Fibroblast of peridontal ligament (primary cell): Measurements from ENCODE around the gene MBD3L5.
A peak's percentile ranks its signal among the peaks of the same experiment; 100 is the strongest.
"Not testable (repeated sequence)": the region's sequence is repeated elsewhere in the genome, so short reads cannot be mapped to it uniquely, and the experiment has no call there.

Experiments
- DNase-seq: peaks from one replicate; pipeline ENCODE4 v3.0.0-alpha.2; 2010; ENCODE audit errors: extremely low read depth

The MBD3L5 gene

DNA sequence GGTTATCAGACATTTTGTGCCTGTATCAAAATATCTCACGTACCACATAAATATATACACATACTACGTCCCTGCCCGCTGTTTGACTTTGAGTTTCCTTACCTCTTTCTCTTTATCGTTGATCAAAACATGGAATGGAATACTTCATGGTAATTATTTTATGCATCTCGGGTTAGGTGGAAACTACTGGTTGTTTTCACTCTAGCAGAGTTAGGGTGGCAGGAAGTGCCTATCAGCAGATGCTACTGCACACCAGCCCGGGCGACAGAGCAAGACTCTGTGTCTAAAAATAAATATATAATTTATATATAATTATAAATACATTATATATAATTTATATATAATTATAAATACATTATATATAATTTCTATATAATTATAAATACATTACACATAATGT lies 22.5 kb downstream of the MBD3L5 start:
- not testable (repeated sequence) for DNase-seq

DNA sequence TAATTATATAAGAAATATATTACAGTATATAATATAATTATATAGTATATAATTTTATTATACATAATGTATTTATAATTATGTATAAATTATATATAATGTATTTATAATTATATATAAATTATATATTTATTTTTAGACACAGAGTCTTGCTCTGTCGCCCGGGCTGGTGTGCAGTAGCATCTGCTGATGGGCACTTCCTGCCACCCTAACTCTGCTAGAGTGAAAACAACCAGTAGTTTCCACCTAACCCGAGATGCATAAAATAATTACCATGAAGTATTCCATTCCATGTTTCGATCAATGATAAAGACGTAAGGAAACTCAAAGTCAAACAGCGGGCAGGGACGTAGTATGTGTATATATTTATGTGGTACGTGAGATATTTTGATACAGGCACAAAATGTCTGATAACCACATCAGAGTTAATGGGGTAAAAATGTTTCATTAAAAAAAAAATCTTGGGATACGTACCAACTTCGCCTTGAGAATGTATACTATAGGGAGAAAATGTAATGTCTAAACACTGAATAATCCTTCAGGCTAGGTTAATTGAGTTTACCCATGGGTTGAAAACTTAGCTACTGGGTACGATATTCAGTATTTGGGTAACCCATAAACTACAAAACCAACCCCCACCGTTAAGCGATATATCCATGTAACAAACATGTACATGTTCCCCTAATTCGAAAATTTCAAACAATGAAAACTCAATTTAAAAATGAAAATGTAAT lies 24.4 kb downstream of the MBD3L5 start:
- not testable (repeated sequence) for DNase-seq

DNA sequence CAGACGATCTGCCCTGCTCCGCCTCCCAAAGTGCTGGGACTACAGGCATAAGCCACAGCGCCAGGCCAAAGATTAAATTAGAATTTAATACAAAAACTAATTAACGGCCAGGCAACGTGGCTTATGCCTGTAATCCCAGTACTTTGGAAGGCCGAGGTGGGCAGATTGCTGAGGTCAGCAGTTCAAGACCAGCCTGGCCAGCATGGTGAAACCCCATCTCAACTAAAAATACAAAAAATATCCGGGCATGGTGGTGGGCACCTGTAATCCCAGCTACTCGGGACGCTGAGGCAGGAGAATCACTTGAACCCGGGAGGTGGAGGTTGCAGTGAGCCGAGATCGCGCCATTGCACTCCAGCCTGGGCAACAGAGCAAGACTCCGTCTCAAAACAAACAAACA lies 25.3 kb downstream of the MBD3L5 start:
- not testable (repeated sequence) for DNase-seq

DNA sequence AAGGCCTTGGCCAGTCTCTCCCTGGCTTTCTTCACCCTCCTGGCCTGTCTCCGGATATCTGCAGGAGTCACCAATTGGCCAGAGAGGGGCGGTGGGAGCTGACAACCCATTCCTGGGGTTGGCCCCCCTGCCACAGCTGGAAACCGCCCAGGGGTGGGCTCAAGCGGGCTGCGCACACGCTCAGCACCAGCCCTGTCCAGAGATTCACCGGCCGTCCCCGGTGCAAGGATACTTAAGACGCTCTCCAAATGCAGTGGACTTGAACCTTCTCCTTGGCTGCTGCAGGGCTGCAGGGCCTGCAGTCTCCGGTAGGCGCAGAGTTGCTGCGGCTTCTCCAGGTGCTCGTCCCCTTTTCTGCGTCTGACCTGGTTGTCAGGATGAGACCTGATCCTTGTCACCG lies 26.0 kb downstream of the MBD3L5 start:
- not testable (repeated sequence) for DNase-seq

DNA sequence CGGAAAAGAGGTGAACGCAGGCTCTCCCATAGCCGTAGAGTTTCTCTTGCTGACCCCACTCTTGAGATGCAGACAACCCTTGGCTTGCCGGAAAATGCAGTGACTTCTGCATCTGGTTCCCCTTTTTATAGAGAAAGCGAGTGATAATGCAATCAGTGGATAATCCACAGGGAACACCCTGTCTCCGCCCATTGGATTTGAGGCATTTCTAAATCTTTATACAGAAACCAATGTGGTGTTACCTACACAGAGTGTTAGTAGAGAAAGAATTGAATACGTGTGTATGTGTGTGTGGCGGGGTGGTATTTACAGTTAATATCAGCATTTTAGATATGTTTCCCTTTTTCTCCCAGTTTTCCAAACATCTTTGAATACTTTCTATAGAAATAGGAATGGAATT lies 28.2 kb downstream of the MBD3L5 start, which contains the start of gene MBD3L3:
Gene MBD3L3 (minus strand): TSS at position 101 of the 400 bp plus-strand sequence. CDS start 71 bp downstream, at position 30.
- not testable (repeated sequence) for DNase-seq

DNA sequence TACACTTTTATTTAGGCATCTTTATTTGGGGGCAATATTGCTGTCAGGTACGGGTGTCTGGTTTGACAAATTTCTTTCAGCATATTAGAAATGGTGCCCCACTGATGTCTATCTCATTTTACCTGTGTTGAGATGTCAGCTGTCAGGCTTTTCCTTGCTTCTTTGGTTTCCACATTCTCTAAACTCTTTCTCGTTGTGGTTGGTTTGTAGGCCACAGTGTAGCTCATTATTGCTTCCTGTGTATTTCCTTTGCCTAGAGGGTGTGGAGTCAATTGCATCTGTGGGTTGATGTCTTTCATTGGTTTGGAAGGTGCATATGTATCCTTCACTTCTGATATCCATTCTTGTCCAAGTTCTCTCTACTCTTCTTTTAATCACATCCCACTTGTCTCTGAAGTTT lies 29.6 kb downstream of the MBD3L5 start:
- DNase-seq, result not testable (repeated sequence)

DNA sequence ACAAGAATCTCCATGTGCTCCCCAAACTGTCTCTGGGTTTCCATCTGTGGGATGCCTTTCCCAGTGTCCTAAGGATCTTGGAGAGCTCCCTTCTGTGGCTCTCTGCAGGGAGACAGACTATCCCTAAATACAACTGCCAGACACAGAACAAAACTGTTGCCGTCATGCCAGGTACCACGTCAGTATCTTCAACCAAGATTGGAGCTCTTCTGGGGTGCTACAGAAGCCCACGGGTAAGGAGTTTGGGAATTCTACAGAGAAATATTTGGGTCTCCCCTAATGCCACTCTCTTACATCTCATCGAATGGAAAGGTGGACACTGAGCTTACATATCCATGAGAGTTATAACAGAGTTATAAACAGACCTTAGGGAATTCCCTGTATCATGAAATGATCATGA lies 33.0 kb downstream of the MBD3L5 start:
- no peak for DNase-seq

DNA sequence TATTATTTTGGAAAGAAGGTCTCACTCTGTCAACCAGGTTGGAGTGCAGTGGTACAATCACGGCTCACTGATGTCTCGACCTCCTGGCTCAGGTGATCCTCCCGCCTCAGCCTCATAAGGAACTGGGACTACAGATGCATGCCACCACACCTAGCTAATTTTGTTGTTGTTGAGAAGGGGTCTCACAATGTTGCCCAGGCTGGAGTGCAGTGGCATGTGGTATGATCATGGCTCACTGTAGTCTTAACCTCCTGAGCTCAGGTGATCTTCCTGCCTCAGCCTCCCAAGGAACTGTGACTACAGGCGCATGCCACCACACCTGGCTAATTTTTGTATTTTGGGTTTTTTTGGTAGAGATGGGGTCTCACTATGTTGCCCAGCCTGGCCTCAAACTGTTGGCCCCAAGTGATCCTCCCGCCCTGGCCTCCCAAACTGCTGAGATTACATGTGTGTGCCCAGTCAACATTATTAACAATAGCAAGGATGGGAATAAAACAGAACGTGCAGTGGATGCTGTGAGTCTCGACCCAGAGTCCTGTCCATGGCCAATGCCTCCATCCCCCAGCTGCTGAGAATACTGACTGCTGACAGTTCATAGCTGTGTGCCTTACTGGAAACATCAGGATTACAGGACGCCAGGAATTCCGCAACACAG lies 33.5 kb downstream of the MBD3L5 start:
- no peak for DNase-seq

DNA sequence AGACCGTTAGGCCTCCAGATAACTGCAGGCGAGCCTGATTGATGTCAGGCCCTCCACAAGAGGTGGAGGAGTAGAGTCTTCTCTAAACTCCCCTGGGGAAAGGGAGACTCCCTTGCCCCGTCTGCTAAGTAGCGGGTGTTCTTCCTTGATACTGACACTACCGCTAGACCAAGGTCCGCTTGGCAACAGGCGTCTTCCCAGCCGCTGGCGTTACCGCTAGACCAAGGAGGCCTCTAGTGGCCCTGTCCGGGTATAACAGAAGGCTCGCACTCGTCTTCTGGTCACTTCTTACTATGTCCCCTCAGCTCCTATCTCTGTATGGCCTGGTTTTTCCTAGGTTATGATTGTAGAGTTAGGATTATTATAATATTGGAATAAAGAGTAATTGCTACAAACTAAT lies 36.7 kb downstream of the MBD3L5 start:
- not testable (repeated sequence) for DNase-seq

DNA sequence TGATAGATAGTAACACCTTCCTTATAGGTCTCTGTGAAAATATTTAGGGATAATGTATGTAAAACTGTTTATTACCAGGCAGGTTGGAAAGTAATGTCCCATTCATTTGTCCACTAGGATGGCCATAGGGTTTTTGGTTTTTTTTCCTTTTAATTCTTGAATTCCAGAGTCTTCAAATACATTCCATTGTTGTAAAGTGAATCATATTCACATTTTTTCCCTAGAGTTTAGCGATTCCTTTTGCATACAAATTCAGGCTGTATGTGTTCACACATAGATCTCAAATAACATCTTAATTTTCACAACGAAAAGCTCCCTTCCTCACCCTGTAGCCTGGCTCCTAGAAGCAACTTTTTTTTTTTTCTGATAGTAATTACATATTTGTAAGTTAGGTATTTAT lies 37.3 kb downstream of the MBD3L5 start:
- DNase-seq, result peak; percentile 47

DNA sequence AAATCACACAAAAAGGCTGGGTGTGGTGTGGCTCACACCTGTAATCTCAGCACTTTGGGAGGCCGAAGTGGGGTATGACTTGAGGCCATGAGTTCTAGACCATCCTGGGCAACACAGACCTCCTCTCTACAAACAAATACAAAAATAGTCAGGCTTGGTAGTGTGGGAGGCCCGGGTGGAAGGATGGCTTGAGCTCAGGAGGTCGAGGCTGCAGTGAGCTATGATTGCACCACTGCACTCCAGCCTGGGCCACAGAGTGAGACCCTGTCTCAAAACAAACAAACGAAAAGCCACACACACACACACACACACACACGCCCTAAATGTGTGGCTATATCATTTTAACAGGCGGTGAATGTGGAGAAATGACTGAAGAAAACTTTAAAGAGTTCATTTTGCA lies 38.2 kb downstream of the MBD3L5 start:
- DNase-seq, result no peak

DNA sequence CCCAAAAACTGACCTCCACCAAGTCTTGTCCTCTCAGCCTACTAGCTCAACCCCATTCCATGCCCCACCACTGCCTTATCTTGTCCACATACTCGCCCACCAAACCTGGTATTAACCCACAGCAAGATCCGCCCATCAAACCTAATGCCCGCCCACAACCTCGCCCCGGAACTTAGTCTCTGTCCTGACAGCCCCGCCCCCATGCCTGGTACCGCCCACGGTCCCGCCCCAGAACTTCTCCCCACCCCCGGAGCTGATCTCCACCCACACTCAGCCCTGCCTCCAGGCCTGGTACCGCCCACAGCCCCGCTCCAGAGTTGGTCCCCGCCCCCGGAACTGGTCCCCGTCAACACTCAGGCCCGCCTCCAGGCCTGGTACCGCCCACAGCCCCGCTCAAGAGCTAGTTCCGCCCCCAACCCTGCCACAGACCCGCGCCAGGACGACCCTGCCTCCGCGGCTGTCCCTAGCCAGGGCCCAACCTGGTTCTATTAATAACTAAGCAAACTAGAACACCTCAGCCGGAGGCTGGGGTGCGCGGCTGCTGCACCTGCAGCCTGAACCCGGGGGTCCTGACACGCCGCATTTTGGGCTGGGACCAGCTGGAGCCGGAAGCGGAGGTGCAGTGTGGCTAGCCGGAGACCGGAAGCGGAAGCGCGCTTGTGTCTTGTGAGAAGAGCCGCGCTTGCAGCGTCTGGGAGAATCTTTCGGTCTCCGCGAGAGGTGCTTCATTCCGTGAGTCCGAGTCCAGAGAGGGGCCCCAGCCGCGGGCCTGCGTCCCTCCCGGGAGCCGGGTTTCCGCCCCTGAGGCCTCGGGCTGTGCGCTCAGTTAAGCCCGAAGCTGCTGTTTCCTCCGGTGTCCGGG lies 38.9 kb downstream of the MBD3L5 start, which contains the start of gene ZNF557:
Gene ZNF557 (plus strand): TSS at position 662 of the 862 bp plus-strand sequence. CDS start 5,372 bp downstream, outside the sequence.
- peak; percentile 93 for DNase-seq

DNA sequence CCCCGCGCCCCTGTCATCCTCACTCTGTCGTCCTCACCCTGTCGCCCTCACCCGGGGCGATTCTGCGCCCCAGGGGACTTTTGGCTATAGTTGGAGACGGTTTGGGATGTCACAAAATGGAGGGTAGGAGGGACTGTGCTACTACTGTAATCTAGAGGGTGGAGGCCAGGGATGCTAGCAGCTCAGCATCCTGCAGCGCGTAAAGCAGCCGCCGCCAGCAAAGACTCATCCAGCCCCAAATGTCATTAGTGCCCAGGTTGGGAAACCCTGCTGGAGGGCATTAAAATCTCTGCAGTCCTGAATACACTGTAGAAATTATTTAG lies 39.5 kb downstream of the MBD3L5 start:
- DNase-seq, result no peak

DNA sequence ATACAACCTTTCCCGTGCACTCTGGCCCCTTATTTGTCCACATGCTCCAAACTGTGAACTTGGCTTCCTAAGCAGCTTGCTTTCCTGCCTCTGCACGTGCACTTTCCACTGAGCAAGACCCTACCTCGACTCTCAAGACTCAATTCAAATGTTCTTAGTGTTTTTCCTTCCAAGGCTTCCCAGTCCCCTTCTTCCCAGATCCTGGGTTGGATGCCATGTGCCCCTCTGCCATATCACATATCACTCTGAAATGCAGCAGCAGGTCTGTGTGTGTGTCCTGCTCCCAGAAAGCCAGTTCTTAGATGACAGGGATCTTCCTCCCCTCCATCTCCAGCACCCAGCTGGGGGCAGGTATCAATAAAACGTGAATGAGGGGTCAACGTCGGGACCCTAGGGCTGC lies 42.2 kb downstream of the MBD3L5 start:
- DNase-seq, result no peak

DNA sequence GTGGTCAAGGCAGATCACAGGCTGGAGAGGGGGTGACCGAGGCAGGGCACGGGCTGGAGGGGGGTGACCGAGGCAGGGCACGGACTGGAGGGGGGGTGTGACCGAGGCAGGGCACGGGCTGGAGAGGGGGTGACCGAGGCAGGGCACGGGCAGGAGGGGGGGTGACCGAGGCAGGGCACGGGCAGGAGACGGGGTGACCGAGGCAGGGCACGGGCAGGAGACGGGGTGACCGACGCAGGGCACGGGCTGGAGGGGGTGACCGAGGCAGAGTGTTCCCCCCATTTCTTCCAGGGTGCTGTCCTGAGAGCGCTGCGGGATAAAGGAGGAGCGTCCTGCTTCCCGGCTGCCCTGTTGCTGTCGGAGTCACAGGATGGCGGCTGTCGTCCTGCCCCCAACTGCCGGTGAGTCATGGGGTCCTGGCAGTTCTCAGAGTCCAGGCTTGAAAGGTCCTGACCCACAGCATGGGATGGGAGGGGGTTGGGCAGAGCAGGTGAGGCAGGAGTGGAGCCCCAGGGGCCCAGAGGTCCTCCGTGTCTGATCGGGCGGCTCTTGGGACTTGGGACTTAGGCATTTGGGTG lies 44.4 kb downstream of the MBD3L5 start:
- no peak for DNase-seq

DNA sequence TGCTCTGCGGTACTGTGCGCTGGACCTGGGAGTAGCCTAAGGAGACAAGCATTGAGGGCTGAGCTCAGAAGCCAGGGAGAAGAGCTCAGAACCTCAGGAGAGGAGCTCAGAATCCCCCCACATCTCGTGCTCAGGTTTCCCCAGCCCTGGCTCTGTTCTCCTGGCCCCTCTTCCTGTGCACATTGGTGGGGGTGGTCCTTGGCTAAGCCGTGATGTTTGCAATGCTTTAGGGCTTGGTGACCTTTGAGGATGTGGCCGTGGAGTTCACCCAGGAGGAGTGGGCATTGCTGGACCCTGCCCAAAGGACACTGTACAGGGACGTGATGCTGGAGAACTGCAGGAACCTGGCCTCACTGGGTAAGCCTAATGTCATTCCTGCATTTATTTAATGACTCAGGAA lies 45.8 kb downstream of the MBD3L5 start:
- no peak for DNase-seq

DNA sequence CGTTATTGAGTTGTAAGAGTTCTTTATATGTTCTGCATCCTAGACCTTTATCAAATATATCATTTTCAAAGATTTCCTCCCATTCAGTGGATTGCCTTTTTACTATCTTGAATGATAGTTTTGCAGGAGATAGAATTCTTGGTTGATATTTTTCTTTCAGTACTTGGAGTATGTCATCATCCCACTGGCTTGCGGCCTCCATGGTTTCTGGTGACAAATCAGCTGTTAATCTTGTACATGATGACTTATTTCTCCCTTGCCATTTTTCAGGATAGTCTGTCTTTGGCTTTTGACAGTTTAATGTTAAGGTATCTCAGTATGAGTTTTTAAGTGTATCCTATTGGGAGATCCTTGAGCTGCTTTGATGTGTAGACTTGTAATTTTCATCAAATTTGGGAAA lies 47.6 kb downstream of the MBD3L5 start:
- DNase-seq, result no peak
